ENCODE measurements around the gene PDX1.

- no peak for TF ChIP-seq CTCF (IDR thresholded peaks at IDR 0.05; ENCODE audit: low read depth, low read length, poor library complexity, severe bottlenecking)
- TF ChIP-seq EZH2phosphoT487 (IDR thresholded peaks at IDR 0.05; ENCODE audit: borderline replicate concordance, low read length), result no peak
These were observed 50.8 kb downstream of the PDX1 start for GRCh38 chr13:27970382-27971235.

Measured in DOHH2 (cell line).